HEK293 (cell line): ENCODE data around the gene CENPQ.

Experiments
- CTCF ChIA-PET: fragments of 350-600 bp; formaldehyde crosslinking; extraction: SDS; loops from one replicate; lab custom pipeline; 2021; ENCODE audit warnings: antibody characterized with exemption; lab: Yijun Ruan, JAX
- POLR2A ChIA-PET: fragments of 300-600 bp; formaldehyde crosslinking; extraction: SDS; loops from one replicate; lab custom pipeline; 2020; ENCODE audit warnings: antibody characterized with exemption, inconsistent platforms; lab: Yijun Ruan, JAX
- H3K27ac ChIP-seq: fragments of 200-500 bp; sonication (Bioruptor generic); 2 replicates; pipeline ENCODE4 v1.5.1; 2014; ENCODE audit warnings: low read depth, low read length, control low read depth, inconsistent platforms; ENCODE audit errors: extremely low read depth
- H3K36me3 ChIP-seq, 2 experiments: fragments of 200-500 bp in 1 of 2; sonication (Bioruptor generic) in 1 of 2; 1 replicate in 1 of 2; 2 replicates in 1 of 2; pipeline ENCODE4 v1.5.1; 2014 to 2017; ENCODE audit warnings: inconsistent platforms in 2 of 2, low read length in 2 of 2; ENCODE audit not compliant: control insufficient read depth in 2 of 2, insufficient read depth in 1 of 2
- H3K4me1 ChIP-seq: fragments of 200-500 bp; sonication (Bioruptor generic); 2 replicates; pipeline ENCODE4 v1.5.1; 2014; ENCODE audit warnings: mild to moderate bottlenecking, low read length, inconsistent platforms; ENCODE audit not compliant: control insufficient read depth, insufficient read depth
- H3K4me3 ChIP-seq: 2 replicates; pipeline ENCODE4 v1.5.1; 2011; ENCODE audit warnings: low read depth, mild to moderate bottlenecking, control low read depth, low read length, moderate library complexity
- H3K9me3 ChIP-seq: fragments of 200-500 bp; sonication (Bioruptor generic); 2 replicates; pipeline ENCODE4 v1.5.1; 2014; ENCODE audit warnings: low read depth, low read length, inconsistent platforms; ENCODE audit not compliant: control insufficient read depth, insufficient read depth
- EGR2 ChIP-seq: fragments of 450-650 bp; formaldehyde crosslinking; IDR thresholded peaks from 2 replicates; pipeline ENCODE4 v1.5.1; 2016; ENCODE audit warnings: low read depth, missing biosample characterization, missing genetic modification characterization
- RBAK ChIP-seq: fragments of 450-650 bp; formaldehyde crosslinking; IDR thresholded peaks from 2 replicates; pipeline ENCODE4 v1.5.1; 2016; ENCODE audit warnings: missing biosample characterization, missing genetic modification characterization
- ZBTB48 ChIP-seq: fragments of 450-650 bp; formaldehyde crosslinking; IDR thresholded peaks from 2 replicates; pipeline ENCODE4 v1.5.1; 2016; ENCODE audit warnings: missing biosample characterization, missing genetic modification characterization
- ZNF10 ChIP-seq: fragments of 450-650 bp; formaldehyde crosslinking; IDR thresholded peaks from 2 replicates; pipeline ENCODE4 v1.5.1; 2017; ENCODE audit warnings: missing biosample characterization, missing genetic modification characterization
- ZNF132 ChIP-seq: fragments of 450-650 bp; formaldehyde crosslinking; IDR thresholded peaks from 2 replicates; pipeline ENCODE4 v1.5.1; 2017; ENCODE audit warnings: missing biosample characterization, missing genetic modification characterization, borderline replicate concordance
- ZNF184 ChIP-seq: fragments of 450-650 bp; IDR thresholded peaks from 2 replicates; pipeline ENCODE4 v1.5.1; 2018; ENCODE audit warnings: missing biosample characterization, mild to moderate bottlenecking, missing genetic modification characterization
- ZNF211 ChIP-seq: fragments of 450-650 bp; formaldehyde crosslinking; IDR thresholded peaks from 2 replicates; pipeline ENCODE4 v1.5.1; 2016; ENCODE audit warnings: low read depth, missing biosample characterization, missing genetic modification characterization
- ZNF214 ChIP-seq: fragments of 450-650 bp; formaldehyde crosslinking; IDR thresholded peaks from 2 replicates; pipeline ENCODE4 v1.5.1; 2017; ENCODE audit warnings: missing biosample characterization, mild to moderate bottlenecking, missing genetic modification characterization, borderline replicate concordance
- ZNF23 ChIP-seq: fragments of 450-650 bp; formaldehyde crosslinking; IDR thresholded peaks from 2 replicates; pipeline ENCODE4 v1.5.1; 2016; ENCODE audit warnings: missing biosample characterization, missing genetic modification characterization, borderline replicate concordance
- ZNF266 ChIP-seq: fragments of 450-650 bp; formaldehyde crosslinking; IDR thresholded peaks from 2 replicates; pipeline ENCODE4 v1.5.1; 2016; ENCODE audit warnings: missing biosample characterization, missing genetic modification characterization, low read depth
- ZNF311 ChIP-seq: fragments of 450-650 bp; formaldehyde crosslinking; IDR thresholded peaks from 2 replicates; pipeline ENCODE4 v1.5.1; 2017; ENCODE audit warnings: missing biosample characterization, missing genetic modification characterization, borderline replicate concordance
- ZNF426 ChIP-seq: fragments of 450-650 bp; formaldehyde crosslinking; IDR thresholded peaks from 2 replicates; pipeline ENCODE4 v1.5.1; 2017; ENCODE audit warnings: missing biosample characterization, missing genetic modification characterization, mild to moderate bottlenecking, inconsistent platforms, moderate library complexity
- ZNF571 ChIP-seq: fragments of 450-650 bp; formaldehyde crosslinking; IDR thresholded peaks from 2 replicates; pipeline ENCODE4 v1.5.0; 2017; ENCODE audit warnings: missing biosample characterization, missing genetic modification characterization
- ZNF843 ChIP-seq: fragments of 450-650 bp; formaldehyde crosslinking; IDR thresholded peaks from 2 replicates; pipeline ENCODE4 v1.5.1; 2016; ENCODE audit warnings: missing biosample characterization, missing genetic modification characterization
- ZSCAN5A ChIP-seq: fragments of 450-650 bp; formaldehyde crosslinking; IDR thresholded peaks from 2 replicates; pipeline ENCODE4 v1.5.1; 2016; ENCODE audit warnings: missing biosample characterization, missing genetic modification characterization
- TF ChIP-seq, protein P1 (sequence below): fragments of 450-650 bp; formaldehyde crosslinking; IDR thresholded peaks from 2 replicates; pipeline ENCODE4 v1.5.1; 2016; ENCODE audit warnings: missing biosample characterization, missing genetic modification characterization, borderline replicate concordance
- TF ChIP-seq, protein P2 (sequence below): IDR thresholded peaks from 2 replicates; pipeline ENCODE4 v1.6.1; 2011; ENCODE audit warnings: mild to moderate bottlenecking, low read depth, low read length, borderline replicate concordance
- TF ChIP-seq, protein P3 (sequence below): fragments of 450-650 bp; formaldehyde crosslinking; IDR thresholded peaks from 2 replicates; pipeline ENCODE4 v1.5.1; 2016; ENCODE audit warnings: missing biosample characterization, missing genetic modification characterization, borderline replicate concordance
- TF ChIP-seq, protein P4 (sequence below): fragments of 450-650 bp; formaldehyde crosslinking; IDR thresholded peaks from 2 replicates; pipeline ENCODE4 v1.5.1; 2016; ENCODE audit warnings: missing biosample characterization, missing genetic modification characterization, low read depth

Gene CENPQ

DNA sequence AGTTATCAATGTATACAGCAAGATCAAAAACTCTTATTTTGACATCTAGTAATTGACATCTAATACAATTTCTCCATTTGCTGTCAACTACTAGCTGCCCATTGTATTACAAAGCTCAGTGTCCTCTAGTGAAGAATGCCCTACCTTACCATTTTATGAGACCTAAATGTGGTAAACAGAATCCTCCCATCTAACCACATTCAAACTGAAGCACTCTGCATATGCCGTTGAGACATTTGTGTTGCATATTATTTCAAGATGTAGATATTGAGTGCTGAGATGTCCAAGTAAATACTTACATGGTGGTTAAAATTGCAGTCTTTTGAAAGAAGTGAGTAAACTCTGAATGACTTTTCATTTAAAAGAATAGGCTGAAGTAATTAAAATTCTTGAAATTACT lies 36.0 kb downstream of the CENPQ start:
- peaks cover 0 to 4% of the 10 kb centered on the region in 2 experiments; a peak in 1 of 3 replicates for H3K36me3 ChIP-seq
- H3K9me3 ChIP-seq = no peaks in the 10 kb centered on the region
- H3K4me1 ChIP-seq = no peaks in the 10 kb centered on the region
- ChIA-PET CTCF (interaction anchor here (0.6 to 0.7 kb wide), 2 partner anchors 433 to 1590 kb away, joined by 3 to 4 read pairs; no protein-coding TSS in a partner anchor), POLR2A (no interaction called here)
- H3K27ac ChIP-seq = no peak overlapping the region
- no peak for TF ChIP-seq RBAK
- no peak for TF ChIP-seq ZNF23
- no peak for TF ChIP-seq ZNF10 (tag by site-specific recombination)
- no peak for TF ChIP-seq ZNF184 (tag by site-specific recombination)
- no peak for TF ChIP-seq ZNF571
- TF ChIP-seq, protein P1, sequence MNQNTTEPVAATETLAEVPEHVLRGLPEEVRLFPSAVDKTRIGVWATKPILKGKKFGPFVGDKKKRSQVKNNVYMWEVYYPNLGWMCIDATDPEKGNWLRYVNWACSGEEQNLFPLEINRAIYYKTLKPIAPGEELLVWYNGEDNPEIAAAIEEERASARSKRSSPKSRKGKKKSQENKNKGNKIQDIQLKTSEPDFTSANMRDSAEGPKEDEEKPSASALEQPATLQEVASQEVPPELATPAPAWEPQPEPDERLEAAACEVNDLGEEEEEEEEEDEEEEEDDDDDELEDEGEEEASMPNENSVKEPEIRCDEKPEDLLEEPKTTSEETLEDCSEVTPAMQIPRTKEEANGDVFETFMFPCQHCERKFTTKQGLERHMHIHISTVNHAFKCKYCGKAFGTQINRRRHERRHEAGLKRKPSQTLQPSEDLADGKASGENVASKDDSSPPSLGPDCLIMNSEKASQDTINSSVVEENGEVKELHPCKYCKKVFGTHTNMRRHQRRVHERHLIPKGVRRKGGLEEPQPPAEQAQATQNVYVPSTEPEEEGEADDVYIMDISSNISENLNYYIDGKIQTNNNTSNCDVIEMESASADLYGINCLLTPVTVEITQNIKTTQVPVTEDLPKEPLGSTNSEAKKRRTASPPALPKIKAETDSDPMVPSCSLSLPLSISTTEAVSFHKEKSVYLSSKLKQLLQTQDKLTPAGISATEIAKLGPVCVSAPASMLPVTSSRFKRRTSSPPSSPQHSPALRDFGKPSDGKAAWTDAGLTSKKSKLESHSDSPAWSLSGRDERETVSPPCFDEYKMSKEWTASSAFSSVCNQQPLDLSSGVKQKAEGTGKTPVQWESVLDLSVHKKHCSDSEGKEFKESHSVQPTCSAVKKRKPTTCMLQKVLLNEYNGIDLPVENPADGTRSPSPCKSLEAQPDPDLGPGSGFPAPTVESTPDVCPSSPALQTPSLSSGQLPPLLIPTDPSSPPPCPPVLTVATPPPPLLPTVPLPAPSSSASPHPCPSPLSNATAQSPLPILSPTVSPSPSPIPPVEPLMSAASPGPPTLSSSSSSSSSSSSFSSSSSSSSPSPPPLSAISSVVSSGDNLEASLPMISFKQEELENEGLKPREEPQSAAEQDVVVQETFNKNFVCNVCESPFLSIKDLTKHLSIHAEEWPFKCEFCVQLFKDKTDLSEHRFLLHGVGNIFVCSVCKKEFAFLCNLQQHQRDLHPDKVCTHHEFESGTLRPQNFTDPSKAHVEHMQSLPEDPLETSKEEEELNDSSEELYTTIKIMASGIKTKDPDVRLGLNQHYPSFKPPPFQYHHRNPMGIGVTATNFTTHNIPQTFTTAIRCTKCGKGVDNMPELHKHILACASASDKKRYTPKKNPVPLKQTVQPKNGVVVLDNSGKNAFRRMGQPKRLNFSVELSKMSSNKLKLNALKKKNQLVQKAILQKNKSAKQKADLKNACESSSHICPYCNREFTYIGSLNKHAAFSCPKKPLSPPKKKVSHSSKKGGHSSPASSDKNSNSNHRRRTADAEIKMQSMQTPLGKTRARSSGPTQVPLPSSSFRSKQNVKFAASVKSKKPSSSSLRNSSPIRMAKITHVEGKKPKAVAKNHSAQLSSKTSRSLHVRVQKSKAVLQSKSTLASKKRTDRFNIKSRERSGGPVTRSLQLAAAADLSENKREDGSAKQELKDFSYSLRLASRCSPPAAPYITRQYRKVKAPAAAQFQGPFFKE (tag by site-specific recombination) = no peak
- TF ChIP-seq, protein P2, sequence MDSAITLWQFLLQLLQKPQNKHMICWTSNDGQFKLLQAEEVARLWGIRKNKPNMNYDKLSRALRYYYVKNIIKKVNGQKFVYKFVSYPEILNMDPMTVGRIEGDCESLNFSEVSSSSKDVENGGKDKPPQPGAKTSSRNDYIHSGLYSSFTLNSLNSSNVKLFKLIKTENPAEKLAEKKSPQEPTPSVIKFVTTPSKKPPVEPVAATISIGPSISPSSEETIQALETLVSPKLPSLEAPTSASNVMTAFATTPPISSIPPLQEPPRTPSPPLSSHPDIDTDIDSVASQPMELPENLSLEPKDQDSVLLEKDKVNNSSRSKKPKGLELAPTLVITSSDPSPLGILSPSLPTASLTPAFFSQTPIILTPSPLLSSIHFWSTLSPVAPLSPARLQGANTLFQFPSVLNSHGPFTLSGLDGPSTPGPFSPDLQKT = no peak
- TF ChIP-seq ZSCAN5A (tag by site-specific recombination) = no peak
- TF ChIP-seq ZNF132 (tag by site-specific recombination) = no peak
- TF ChIP-seq, protein P3, sequence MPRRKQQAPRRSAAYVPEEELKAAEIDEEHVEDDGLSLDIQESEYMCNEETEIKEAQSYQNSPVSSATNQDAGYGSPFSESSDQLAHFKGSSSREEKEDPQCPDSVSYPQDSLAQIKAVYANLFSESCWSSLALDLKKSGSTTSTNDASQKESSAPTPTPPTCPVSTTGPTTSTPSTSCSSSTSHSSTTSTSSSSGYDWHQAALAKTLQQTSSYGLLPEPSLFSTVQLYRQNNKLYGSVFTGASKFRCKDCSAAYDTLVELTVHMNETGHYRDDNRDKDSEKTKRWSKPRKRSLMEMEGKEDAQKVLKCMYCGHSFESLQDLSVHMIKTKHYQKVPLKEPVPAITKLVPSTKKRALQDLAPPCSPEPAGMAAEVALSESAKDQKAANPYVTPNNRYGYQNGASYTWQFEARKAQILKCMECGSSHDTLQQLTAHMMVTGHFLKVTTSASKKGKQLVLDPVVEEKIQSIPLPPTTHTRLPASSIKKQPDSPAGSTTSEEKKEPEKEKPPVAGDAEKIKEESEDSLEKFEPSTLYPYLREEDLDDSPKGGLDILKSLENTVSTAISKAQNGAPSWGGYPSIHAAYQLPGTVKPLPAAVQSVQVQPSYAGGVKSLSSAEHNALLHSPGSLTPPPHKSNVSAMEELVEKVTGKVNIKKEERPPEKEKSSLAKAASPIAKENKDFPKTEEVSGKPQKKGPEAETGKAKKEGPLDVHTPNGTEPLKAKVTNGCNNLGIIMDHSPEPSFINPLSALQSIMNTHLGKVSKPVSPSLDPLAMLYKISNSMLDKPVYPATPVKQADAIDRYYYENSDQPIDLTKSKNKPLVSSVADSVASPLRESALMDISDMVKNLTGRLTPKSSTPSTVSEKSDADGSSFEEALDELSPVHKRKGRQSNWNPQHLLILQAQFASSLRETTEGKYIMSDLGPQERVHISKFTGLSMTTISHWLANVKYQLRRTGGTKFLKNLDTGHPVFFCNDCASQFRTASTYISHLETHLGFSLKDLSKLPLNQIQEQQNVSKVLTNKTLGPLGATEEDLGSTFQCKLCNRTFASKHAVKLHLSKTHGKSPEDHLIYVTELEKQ = no peak
- TF ChIP-seq ZNF214 (tag by site-specific recombination) = no peak
- TF ChIP-seq ZNF266 (tag by site-specific recombination) = no peak
- TF ChIP-seq EGR2 (tag by site-specific recombination) = no peak
- no peak for TF ChIP-seq ZNF843 (tag by site-specific recombination)
- no peak for TF ChIP-seq ZNF311
- TF ChIP-seq, protein P4, sequence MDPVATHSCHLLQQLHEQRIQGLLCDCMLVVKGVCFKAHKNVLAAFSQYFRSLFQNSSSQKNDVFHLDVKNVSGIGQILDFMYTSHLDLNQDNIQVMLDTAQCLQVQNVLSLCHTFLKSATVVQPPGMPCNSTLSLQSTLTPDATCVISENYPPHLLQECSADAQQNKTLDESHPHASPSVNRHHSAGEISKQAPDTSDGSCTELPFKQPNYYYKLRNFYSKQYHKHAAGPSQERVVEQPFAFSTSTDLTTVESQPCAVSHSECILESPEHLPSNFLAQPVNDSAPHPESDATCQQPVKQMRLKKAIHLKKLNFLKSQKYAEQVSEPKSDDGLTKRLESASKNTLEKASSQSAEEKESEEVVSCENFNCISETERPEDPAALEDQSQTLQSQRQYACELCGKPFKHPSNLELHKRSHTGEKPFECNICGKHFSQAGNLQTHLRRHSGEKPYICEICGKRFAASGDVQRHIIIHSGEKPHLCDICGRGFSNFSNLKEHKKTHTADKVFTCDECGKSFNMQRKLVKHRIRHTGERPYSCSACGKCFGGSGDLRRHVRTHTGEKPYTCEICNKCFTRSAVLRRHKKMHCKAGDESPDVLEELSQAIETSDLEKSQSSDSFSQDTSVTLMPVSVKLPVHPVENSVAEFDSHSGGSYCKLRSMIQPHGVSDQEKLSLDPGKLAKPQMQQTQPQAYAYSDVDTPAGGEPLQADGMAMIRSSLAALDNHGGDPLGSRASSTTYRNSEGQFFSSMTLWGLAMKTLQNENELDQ (tag by site-specific recombination) = no peak
- no peak for TF ChIP-seq ZNF426 (tag by site-specific recombination)
- no peak for TF ChIP-seq ZBTB48 (tag by site-specific recombination)
- TF ChIP-seq ZNF211 (tag by site-specific recombination) = no peak
- no peak overlapping the region for H3K4me3 ChIP-seq
